HT1080 (cell line): Measurements from ENCODE around the gene HOXC10. TPM values are rescaled to one million over a fixed set of nuclear protein-coding genes. Genes with fewer than 3 reads are reported as not detected.

Experiments used
- DNase-seq: peaks from one replicate; pipeline ENCODE4 v3.0.0-alpha.2; 2015; ENCODE audit warnings: low read depth
- total RNA-seq: library from RNA; depleted of rRNA; stranded (reverse); fragments of >200 nt; shearing (Covaris generic); gene quantifications from 2 replicates; pipeline ENCODE4 v1.2.3, GENCODE V29; 2014

HOXC10 gene
- total RNA-seq, 1 experiment from 2014 or later, result 3.8 TPM

DNA sequence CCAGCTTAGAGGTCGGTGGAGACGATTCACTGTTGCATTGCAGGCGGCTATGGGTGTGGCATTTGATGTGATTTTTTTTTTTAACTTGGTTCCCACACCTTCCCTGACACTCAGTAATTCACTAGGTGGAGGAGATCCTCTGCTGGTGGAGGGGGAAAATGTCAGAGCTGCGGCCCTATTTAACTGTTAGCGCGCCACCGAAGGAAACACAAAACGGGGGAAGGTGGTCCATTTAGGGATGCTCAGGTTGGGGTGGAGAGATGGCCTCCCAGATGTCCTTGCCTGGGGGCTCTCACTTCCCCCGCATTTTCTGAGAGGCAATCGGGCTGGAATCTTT is 34.5 kb upstream of the HOXC10 start:
- no peak for DNase-seq

DNA sequence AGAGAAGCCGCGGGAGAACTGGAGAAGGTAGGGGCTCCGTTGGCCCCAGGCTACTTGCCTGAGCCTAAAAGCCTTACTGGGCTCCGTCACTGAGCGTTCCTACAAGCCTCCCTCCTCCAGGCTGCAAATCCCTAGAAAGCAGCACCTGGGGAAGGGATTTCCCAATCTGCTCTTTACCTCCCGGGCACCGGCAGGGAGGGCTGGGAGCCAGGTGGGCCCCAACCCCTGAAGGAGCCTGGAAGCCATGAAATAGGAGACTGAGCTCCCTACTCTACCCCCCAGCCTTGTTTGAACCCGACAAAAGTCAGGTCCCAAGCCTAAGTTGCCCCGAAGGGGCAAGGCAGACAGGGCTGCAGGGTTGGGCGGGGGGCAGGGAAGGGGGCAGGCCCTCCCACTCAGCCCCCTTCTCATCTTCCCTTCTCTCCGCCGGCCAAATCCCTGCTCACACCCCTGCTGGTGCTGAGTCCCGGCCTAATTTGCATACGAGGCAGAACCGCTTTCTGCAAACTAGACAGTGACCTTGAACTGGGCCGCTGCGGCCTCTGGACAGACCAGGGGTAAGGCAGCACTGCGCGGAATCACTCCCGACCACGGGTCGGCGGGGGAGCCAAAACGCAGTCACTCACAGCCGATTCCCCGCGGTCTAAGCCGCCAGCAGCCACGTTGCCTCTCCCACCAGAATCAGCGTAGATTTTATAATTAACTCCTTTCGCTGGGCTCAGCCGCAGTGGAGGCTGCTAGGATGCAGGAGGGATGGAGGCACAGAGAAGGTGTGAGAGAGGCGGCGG is 34.0 kb upstream of the HOXC10 start:
- DNase-seq, result no peak

DNA sequence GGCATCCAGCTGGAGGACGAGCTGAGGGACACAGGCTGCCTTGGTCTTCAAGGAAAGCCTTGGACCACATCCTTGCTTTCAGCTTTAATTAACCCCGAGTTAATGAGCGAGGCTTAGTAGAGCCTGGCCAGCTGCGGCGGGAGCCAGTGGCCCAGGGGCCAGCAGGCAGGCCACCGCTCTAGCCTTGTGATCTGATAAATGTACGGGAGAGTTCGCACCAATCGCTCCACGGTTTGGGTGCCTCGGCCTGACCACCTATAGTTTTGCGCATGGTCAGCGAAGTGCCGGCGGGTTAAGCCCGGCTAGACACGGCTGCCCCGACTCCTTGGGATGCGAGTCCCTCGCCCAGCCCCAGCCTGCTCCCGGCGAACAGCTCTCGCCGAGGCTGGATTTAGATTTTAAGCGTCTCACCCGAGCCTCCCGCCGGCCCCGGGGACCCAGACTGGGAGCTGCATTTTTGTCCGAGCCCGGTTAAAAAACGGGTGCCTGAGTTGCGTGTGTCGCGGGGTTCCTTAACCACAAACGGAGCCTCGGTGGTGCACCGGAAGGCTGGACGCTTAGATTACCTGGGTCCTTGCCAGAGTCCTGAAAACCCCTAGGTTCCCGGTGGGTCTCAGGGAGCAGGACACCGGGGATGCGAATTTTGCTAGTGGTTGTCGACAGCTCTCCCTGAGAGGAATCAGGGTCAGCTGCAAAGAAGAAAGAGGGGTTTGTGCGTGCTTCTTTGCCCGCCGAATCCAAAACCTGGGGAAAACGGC is 33.2 kb upstream of the HOXC10 start:
- DNase-seq, result no peak

DNA sequence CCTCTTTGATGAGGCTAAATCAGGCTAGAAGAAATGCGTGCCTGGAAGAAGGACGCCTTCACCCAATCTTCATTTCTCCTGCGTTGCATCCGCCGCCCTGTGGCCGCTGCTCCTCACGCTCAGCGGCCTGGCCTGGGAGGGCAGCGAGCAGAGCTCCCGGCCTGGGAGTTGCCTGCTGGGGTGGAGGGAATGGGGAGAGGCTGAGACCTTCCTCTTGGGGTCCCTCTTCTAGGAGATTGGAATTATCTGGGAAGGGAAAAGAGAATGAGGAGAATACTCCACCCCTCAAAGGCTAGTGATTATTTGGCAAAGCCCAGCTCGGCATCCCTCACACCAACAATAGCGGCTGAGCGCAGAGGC is 32.6 kb upstream of the HOXC10 start:
- no peak for DNase-seq

DNA sequence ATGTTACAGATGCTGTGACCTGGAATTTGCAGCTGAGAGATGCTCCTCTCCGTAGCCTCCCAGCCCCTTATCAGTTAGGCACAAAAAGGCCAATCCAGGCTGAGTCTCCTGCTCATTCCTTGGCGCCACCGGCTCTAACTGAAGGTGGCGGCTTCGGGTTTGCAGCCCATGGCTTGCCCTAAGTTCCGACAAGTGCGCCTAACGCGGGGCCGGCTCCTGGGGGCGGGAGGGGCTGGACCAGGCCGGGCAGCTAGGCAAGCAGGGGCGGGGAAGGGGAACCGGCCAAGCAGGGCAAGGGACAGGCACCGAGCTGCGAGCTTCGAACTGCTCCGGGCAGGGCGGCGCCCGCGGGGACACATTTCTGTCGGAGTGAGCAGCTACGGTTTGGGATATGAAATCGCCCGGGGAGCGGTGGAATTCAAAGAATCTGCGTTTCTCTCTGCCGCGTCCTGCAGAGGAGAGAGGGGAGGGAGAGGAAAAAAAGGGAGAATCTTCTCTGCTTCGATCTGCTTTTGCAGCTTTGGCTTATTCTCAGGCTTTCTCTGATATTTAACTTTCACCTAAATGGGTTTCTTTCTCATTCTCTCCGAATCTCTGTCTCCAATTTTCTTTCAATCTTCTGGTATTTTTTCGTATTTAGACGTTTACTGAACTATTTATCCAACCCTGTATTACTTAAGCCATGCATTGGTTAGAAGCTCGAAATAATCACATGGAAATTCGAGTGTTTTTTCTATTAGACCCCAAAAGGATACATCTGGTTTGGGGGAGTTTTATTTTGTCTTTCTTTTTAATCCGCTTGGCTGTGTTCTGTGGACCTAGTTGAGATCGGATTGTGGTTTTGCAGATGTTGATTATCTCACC is 31.8 kb upstream of the HOXC10 start:
- no peak for DNase-seq

DNA sequence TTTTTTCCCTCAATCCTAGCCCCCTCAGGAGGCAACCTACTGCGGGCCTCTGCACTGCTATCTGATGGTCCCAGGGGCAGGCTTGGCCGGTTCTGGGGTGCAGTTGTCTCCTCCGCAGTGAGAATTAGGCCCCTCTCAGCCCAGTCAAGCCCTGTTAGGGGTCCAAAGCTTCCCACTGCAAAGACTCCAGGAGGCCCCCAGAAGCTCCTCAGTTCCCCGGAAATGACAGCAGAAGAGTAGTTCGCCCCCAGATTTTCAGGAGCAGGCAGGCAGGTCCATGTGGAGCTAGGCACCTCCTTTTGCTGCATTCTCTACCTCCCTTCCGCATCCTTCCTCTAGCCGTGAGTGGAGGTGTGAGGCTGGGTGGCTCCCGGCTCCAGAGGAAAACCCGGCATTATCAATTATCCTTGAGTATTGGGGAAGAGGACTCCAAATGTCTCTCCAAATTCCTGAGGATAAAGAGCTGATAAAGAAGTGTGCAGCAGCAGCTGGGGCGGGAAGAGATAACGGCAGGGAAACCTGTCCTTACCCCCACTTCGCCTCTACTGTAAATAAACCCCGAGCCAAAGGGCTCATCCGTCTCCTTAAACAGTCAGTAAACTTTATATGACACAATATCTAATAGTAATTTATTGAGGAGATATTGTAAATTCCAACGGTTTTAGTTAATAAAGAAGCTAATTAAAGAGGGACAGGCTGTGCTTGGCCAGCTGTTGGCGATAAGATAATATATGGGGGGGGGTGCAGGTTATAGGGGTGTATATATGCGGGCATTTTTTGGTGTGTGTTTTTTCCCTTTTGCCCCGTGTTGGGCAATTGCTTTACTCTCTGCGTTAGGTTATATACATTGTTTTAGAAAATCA is 30.9 kb upstream of the HOXC10 start:
- no peak for DNase-seq

DNA sequence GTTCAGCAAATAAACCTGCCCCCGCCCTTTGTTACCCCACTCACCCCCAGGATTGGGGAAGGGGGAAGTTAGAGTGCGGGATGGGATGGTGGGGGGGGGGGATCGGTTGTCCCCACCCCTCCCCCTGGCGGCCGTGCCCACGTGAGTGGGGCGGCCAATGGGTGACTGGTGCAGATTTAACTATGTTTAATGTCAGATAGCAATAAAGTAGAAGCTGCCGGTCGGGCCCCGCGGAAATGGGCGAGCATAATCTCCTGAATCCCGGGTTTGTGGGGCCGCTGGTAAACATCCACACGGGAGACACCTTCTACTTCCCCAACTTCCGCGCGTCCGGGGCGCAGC is 30.3 kb upstream of the HOXC10 start, which contains the start of gene HOXC12:
Gene HOXC12 (plus strand): TSS at position 210 of the 342 bp plus-strand sequence. CDS start 27 bp downstream, at position 237.
- DNase-seq, result no peak

DNA sequence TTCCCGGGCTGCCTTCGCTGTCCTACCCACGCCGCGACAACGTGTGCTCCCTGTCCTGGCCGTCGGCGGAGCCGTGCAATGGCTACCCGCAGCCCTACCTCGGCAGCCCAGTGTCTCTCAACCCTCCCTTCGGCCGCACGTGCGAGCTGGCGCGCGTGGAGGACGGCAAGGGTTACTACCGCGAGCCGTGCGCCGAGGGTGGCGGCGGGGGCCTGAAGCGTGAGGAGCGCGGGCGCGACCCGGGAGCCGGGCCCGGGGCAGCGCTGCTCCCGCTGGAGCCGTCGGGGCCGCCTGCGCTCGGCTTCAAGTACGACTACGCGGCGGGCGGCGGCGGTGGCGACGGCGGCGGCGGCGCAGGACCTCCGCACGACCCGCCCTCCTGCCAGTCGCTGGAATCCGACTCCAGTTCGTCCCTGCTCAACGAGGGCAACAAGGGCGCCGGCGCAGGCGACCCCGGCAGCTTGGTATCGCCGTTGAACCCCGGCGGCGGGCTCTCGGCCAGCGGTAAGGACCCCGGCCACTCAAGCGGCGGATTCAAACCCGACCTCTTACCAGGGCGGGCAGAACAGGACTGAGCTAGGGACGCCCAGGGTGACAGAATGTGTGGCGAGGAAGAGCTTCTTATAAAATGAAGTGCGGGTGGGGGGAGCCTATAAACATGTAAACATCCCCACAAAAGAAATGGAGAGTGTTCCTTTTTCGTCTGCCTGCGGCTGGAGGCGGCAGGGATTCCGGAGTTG is 29.7 kb upstream of the HOXC10 start:
- DNase-seq, result no peak

DNA sequence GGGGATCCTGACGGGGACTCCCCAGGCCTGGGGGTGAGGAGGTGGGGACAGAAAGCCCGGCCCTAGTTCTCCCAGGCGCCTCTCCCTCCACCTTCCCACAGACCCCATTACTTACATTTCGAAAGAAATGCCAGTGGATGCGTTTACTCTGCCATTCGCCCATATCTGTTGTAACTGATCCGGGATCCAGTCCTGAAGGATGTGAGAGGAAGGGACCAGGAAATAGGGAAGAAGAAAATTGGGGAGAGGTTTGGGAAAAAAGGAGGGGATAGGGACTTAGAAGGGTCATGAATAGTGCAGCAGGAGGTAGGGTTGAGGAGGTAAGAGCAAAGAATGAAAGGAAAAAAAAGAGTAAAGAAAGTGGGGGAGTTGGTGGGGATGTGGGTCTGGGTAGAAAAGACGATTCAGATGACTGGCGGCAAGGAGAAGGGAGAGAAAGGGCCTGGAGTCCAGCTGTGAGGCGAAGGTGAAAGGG is 29.1 kb upstream of the HOXC10 start:
- DNase-seq, result no peak

DNA sequence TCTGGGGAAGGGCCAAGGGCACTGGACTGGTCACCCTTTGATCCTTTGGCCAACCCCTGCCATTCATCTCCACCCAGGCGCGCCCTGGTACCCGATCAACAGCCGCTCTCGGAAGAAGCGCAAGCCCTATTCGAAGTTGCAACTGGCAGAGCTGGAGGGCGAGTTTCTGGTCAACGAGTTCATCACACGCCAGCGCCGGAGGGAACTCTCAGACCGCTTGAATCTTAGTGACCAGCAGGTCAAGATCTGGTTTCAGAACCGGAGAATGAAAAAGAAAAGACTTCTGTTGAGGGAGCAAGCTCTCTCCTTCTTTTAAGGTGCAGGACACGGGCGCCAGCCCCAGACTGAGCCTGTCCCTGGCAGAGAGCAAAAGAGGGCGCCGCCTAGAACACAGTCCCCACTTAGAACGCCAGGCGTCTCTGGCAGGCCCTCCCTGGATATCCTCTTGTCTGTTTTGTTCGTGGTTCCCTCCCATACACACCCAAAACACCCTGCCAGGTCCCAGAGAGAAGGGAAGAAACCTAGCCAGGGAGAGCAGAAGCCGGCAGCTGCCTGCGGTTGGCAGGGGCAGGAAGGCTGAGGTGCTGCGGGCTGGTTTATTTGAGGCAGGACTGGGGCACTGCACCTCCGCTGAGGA is 28.6 kb upstream of the HOXC10 start:
- no peak for DNase-seq

DNA sequence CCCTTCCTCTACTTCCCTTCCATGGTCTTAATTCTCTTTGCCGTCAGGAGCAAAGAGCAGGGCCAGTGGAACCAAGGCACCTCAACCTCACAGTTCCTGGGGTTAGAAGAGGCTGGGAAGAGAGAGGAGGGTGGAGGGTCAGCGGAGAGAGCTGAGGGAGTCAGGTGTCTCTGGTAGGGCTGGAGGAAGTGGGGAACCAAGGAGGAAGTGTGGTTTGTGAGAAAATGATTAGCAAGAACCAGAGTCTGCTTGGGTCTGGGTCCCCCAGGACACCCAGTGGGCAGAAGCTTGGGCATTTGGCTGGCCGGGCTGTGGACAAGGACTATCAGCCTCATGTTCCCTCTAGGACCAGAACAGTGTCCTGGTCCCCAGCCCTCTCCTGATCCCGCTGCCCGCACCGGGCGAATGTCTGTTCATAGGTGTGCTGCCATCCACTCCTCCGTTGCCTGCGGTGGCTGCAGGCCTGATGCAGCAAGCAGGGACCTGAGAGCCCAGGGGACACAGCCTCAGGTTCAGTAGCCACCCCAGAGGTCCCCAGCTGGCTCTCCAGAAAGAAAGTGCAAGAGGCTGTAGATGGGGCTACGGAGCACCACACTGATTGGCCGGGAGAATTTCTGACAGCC is 27.9 kb upstream of the HOXC10 start:
- DNase-seq, result no peak

DNA sequence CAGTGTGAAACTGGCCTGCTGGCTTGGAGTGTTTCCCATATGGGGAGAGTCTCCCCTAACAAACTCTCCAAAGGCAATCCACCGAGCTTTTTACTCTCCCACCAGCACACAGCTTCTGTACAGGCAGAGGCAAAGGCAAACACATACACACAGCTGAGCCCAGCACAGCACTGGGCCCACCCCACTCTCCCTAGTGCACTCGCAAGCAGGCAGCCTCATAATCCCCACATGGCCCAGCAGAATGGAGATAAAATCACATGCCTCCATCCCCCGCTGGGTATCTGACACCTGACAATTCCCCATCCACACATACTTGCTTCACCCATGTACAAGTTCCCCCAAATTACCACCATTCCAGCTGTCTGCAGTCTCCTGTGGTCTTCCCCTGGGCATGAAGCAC is 26.8 kb upstream of the HOXC10 start:
- DNase-seq, result no peak

DNA sequence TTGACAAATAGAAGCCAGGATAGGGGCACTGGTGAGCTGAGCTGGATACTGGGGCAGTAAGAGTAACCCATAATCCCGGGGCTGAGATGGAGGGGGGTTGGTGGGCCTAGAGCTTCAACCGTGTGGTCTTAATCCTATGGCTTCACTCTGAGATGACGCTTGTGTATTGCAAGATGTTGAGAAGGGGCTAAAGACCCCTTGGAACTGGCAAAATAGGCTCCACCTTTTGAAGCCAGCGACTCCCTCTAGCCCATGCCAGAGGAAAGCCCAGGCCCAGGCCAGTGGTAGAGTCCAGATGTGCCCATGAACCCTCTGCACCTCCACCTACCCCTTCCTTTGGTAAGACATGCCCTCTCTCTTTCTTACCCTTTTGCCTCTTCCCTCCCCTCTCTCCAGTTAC is 25.6 kb upstream of the HOXC10 start:
- no peak for DNase-seq

DNA sequence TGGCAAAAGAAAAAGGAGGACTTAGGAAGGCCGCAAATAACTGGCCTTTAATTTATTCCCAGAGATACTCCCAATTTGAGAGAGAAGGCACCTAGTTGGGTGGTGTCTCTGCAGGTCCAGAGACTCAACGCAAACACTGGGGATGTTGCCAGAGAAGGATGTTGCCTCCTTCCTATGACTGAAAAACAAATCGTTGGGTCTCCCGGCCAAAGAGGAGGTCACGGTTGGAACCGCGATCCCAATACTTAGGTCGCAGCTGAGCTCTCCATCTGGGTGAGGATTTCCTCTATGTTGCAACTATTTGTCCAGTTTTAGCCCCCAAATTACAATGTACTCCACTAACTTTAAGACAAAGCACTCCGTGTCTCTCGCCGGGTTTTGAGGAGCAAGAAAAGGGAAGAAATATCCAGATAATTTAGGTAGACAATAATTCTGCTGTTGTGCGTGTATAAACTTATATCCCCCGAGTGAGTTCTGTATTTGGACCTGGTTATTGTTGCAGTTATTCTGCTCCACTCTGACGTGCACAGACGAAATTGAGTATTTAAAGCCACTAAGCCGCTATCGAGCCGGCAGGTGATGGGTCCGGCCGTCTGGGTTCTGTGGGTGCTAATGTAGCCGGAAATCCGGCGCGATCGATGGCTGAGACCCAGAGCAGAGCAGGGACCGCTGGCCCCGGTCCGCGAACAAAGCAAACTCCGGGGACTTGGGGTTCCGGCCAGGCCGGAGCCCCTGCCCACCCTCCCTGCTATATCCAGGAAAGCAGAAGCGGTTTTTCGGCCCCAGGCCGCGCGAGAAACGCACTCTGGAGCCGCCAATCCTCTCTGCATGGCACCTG is 24.5 kb upstream of the HOXC10 start:
- DNase-seq, result no peak

DNA sequence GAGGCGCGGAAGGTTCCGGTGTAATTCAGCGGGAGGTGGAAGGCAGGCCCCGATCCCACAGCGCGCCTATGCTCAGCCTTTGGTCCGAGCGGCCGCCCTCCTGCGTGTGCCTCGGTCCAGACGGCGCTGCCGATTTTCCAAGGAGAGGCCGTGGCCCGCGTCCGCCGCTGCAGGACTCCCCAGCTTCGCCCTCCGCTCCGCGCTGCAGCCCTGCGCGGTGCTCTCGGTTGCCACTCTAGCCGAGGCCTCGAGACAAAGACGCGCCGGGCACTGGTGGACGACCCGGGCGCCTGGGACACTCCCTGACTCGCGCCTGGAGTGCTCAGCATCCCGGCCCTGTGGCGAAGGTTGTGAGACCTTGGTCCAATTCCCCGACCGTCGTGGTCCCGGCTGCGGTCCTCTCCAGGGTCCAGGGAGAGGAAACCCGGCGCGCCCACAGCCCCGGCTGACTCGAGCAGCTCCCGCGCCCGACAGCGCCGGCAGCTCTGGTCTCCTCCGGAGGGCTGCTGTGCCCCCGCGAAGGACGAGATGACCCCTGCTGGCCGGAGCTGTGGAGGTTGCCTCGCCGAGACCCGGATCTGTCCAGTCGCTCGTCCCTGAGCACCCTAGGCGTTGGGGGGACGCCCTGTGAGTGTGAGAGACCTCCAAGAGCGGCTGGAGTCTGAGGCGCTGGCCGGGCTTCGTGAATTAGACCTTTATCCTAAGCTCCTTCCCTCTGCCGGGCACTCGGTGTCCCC is 23.8 kb upstream of the HOXC10 start:
- no peak for DNase-seq

DNA sequence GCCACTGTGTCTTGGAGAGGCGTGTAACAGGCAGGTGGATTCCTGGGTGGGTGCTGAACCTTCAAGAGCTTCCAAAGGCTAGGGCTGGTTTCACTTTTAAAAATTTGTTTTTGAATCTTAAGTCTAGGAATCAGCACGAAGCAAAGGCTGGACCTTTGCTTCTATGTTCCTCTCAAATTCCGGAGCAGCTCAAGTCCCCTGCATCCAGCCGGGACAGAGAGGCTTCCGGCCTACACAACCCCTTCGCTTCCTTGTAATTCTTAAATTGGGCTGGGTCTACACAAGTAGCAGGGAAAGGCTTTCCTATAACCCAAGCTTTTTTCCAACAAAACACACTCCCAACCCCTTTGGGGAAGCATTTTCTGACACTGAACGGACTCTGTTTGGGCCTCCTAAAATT is 21.9 kb upstream of the HOXC10 start:
- DNase-seq, result no peak

DNA sequence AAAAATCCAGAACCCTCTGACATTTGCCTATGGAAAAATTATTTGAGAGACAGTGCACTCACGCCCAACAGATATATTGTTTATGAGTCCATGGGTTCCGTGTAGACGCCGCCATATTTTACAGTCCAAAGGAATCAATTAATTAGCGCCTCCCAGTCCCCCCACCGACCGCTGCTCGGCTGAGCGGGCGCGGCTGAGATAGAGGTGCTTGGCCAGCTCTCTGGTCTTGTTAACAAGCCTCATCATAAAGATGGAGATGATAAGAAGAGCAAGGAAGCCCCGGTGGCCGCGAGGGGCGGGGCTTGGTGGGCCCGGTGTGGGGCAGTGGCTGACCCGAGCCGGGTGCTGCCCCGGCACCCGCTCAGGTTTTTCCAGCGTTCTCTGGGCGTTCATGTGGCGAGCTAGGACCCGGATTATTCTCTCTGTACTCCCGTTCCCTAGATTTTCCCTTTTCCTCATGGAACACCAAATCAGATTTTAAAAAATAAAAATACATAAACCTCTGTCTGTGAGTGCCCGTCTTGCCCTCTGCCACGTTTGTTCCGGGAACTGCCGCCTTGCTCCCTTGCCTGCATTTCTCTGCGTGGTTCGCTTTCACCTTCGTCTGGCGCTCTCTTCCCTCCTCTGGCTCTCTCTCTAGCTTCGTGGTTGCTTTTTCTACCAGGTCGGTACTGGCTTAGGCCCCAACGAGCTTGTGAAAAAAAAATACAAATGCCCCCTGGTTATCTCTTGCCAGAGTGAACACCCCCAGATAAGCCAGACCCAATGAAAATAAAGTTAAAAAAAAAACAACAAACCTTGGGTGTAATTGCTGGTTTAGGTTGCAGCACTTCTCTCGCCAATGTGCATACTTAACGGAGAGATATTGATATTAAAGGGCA is 21.3 kb upstream of the HOXC10 start:
- DNase-seq, result no peak
